Superior temporal gyrus (tissue), 1 donor: Measurements from ENCODE around the gene TREML1.

ENCODE experiments used
- DNase-seq: peaks from one replicate; pipeline ENCODE4 v3.0.0-alpha.2; 2016; ENCODE audit errors: extremely low spot score

Gene TREML1

DNA sequence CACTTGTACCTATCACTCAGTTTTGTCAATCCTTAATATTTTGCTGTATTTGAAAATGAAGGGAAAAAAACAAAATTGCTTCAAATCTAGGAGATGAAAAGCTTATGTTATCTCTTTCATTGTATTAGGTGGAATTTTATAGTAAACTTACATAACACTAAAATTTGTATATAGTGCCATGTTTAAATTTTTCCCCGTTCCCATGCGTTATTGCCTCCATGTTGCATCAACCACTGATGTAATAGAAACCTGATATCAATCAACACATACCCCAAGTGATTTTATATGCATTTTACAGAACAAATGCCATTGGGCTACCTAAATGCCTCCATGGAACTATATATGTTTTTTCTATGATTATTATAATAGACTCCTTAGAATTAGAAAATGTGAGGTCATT, 23.5 kb upstream of the TREML1 start:
- DNase-seq = no peak

DNA sequence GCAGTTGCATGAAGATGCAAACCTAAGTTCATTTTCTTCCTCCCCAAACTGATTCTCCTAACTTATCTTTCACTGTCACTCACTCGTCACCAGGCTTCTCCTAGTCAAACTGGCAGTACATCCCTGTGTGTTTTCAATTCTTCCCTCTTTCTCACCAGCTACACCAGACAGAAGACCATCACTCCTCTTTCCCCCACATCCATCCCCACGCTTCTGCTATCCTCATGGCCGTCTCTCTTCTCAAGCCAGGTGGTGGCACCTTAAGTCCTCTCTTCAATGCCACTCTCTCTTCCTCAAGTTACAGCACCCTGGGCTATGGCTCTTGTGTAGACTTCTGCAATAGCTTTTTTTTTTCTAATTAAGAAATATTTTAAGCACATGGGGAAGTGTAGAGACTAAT, 23.1 kb upstream of the TREML1 start:
- DNase-seq = no peak

DNA sequence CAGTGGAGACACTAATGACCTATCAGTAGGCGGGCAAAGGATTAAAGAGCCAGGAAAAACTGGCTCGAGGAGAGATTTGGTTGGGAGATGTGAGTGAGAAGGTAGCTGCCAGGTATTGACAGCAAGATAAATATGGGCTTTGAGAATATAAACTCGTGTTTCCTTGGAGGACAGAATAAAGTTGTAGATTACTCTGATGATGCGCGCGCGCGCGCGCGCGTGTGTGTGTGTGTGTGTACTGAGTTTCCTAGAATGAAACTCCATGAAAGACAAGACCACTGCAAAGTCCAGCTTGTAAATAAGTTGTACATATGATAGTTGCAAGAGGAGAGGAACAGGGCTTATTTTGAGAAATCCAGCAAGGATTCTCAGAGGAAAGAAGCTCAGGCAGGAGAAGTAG, 22.0 kb upstream of the TREML1 start:
- DNase-seq = no peak

DNA sequence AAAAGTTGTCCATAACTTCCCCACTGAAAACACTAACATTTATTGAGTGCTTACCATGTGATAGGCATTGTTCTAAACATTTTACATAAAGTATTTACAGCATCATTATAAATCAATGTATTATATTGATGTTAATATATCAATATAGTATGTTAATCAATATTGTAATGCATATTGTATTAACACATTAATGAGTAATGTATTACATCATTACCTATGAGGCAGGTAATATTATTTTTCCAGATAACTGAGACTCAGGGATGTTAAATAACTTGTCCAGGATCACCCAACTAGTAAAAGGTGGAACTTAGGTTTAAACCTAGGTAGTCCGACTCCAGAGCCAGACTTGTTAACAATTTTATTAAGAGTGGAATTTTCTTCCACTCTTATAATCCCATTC, 20.9 kb upstream of the TREML1 start:
- DNase-seq = no peak

DNA sequence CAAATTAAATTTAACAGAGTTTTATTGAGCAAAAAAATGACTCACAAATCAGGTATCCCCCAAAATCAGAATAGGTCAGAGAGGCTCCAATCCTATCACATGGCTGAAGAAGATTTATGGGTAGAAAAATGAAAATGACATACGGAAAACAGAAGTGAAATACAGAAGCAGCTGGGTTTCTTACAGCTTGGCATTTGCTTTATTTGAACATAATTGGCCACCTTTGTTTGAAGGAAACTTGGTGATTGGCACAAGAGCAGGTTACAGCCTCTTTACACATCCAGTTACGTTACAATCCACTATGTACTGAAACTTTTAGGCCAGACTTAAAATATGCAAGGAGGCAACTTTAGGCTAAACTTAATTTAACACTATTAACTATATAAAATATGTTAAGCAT, 20.5 kb upstream of the TREML1 start:
- DNase-seq = no peak

DNA sequence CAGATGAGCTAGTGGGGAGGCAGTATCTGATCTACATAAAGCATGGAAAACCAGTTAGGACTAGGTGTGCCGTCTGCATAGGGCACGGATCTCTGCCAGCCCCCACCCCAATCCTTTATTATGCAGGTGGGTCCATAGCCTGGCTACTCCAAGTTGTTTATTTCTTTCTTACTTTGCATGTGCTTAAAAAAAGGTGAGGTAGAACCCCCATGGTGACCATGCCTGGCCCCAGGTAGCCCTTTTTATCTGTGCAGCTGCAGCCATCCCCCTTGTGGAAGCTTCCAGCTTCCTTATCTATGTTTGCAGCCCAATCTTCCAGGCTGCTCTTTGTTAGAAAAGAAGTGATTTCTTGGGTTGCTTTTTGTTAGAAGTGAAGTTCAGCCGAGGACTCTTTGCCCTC, 17.8 kb upstream of the TREML1 start:
- DNase-seq = no peak

DNA sequence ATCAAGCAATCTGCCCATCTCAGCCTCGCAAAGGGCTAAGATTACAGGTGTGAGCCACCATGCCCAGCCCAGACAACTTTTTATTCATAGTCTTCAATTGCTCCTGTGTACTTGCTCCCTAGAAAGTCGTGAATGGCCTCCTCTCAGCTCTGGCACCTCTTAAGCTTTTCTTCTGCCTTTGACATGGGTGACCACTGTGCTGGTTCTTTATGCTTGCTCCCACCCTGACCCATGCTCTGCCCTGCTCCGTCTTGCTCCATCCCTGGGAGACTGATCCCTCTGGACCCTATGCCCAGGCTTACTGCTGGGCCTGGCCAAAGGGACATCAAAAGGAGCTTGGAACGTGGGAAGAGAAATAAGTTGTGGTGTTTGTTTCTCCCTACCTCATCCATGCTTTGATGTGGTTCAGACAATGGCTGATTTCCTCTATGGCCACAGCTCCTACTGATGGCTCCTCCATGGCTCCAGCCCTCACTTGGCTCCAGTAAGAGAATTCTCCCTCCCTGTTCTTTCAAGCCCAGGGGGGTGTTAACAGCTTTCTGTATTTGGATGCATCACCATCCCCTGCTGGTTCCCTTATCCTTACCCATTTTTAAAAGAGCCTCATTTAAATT, 16.5 kb upstream of the TREML1 start:
- DNase-seq = no peak

DNA sequence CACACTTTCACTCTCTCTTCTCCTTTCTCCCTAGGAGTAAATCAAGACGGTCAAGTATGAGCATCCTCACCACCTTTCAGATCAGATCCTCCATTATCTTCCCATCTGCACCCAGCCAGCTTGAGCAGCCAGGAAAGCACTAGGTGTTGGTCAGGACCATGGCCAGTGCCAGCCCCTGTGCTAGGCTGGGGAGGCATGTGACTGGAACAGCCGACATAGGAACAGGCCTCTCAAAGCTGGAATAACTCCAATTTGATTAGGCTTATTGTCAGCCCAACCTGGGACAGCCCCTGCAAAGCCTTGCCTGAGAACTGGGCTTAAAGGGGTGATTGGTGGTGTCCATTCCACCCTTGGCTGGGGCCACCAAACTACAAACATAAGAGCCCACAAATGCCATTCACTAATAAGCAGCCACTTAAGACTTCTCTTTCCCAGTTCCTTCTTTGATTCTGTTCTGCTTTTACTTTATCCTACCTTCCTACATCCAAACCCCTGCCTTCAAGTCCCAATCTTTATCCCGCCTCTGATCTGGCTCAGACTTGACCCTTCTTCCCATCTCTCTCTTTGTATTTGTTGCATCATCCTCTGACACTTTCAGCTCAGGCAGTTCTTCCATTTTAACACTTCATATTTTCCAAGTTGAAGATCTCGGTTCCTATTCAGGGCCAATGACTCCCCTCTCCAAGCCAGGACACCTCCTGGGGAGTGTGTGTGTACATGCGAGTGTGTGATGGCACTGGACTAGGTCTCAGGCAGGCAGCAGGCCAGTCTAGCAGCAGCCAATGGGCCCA, 13.2 kb upstream of the TREML1 start:
- DNase-seq = no peak

DNA sequence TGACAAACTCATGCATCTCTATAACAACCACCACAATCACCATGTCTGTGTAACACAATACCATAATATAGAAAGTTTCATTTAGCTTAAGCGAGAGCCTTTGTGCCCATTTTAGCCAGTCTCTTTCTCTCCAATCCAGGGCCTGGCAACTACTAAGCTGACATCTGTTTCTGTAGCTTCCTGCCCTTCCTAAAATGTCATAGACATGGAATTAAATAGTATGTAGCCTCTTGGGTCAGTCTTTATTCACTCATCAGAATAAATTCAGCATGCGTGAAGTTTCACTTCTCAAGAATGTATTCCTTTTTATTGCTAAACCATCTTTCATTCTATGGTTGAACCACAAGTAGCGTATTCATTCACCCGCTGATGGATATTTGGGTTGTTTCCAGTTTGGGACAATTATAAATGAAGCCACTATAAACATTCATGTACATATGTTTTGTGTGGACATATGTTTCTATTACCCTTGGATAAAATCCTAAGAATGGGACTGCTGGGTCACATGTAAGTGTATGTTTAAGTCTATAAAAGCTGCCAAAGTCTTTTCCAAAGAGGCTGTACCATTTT, 10.5 kb upstream of the TREML1 start:
- no peak for DNase-seq

DNA sequence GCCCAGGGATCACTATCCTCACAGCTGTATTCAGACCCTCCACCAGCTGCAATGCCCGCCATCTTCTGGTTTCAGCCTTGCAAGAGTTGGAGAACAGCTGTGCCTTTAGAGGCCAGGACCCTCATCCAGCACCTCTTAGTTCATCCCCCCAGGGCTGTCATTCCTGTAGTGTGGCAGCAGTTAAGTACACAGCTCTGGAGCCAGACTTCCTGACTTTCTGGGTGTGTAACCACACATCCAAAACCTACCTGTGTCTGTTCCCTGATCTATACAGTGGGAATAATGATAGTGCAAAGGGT, 9.2 kb upstream of the TREML1 start:
- no peak for DNase-seq

DNA sequence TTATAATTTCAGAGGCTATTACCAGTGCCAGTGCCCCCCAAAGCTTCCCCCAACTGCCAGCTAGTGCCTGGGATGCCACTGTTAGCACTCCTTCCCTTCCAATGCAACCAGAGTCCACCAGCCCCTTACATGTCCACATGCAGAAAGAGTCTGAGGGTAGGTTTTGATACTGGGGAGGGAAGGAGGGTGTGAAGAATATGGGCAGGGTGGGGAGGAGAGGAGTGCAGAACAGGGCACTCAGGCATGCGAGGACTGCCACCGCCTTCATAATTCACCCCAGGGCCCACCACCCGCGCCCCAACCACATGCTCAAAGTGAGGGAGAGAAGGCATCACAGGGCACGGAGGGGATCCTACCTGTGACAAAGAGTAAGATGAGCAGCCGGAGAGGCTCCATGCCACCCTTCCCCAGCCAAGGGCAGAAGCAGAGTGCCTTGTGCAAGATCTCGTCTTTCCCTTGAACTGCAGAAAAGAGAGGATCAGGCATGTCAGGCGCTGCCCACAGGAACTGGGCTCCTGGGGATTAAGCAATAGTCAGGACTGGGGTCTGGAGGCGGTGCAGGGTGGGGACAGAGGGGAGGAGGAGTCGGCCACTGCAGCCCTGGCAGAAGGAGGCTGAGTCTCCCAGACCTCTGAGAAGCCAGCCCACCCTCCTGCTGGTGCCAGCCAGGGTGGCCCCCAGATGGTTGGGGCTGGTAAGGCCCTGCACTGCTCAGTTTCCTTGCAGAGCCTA, 8.7 kb upstream of the TREML1 start, which contains the start of gene TREM2:
Gene TREM2 (minus strand): TSS at position 430 of the 732 bp plus-strand sequence. CDS start 34 bp downstream, at position 396.
- DNase-seq = no peak

DNA sequence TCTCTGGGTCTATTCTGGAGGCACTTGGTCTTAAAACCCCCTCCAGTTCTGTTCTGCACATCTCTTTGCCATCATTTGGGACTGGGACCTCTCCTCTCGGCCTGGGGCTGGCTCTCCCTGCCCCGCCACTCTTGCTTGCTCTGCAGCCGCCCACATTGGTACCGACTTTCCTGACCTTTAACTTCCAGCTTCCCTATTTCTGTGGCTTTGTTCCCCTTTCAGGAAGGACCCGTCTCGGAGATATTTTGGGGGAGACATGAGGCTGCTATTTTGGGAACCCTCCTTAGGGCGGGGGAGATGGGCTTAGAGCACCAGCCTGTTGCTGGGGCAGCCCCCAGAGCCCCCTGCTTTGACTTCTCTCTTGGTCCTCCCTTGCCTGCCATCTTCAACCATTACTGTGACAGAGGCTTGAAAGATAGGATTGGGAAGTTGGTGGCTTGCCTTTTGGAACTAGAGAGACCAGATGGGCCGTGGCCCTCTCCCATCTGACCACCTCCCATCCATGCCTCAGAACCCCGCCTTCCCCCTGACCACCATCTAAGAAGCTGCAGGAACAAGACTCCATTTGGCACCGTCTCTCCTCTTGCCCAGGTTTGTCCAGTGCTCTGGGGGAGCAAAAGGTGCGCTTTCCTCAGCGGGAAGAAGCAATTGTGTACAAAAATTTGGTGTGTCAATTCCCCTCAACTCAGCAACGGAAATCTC, 7.9 kb upstream of the TREML1 start:
- DNase-seq = no peak

DNA sequence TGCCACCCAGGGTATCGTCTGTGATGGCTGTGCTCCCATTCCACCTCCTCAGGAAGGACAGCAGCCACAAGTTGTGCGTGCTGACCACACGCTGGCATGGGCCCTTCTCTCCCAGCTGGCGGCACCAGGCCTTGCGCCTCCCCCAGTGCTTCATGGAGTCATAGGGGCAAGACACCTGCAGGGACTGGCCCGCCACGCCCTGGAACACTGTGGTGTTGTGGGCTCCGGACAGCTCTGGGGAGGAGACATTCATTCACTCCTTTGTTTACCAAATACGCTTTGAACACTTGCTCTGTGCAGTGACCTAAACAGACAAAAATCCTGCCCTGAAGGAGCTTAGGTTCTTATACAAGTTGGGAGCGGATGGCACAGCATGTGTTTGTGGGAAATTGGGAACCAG, 7.2 kb upstream of the TREML1 start:
- DNase-seq = no peak

DNA sequence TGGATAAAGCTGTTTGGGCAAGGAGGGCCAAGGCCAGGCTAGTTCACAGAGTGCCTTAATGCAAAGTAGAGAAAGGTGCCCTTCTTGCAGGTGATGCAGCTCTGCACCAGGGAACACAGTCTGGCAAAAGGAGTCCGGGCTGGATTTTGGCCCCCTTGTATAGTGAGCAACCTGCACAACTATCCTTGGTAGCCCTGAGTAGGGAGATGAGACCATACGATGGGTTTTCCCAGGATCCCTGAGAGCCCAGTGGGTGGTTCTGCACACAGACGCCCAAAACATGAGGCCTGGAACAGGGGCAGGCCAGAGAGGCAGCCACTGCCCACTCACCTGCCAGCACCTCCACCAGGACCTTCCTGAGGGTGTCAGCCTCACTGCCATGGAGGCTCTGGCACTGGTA, 6.8 kb upstream of the TREML1 start:
- DNase-seq = no peak

DNA sequence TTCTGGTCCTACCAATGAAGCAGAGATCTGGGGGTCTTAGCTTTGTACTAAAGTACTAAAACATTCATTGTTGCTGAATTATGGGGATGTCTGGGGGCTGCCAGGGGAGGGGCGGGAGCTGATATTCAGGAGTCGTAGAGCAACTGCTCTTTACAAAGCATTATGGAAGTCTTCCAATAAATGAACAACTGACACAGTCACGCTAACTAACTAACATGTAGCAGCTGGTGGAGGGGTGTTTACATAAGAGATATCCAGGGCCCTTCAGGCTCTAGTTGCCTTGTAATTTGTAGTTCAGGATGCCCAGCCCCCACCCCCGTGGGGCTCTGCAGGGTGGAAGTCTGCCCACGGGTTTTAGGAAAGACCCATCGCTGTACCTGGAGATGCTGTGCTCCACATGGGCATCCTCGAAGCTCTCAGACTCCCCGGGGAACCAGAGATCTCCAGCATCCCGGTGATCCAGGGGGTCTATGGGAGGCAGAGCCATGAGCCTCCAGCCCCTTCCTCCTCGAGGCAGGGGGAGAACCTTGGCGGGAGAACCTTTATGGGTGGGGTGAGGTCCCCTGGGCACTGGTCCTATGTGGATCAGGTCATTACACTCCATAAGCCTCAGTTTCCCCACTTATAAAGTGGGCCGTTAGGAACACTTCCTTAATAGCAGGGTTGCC, 5.4 kb upstream of the TREML1 start:
- DNase-seq = no peak

DNA sequence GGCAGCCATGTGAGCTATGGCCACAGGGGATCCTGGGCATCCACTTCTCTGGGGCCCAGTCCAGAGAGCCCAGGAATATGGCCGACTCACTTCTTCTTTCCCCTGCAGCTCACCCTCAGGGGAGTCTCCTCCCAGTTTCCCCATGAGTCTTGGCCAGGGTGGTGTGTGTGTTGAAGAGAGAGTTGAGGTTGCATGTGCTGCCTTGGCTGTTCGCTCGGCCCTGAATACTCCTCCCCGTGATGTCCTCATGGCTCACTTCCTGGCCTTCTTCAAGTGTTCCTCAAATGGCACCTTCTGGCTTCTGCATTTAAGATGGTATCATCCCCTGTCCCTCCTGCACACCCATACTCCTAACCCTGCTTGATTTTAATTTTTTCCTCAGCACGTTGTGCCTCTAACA, 3.2 kb upstream of the TREML1 start:
- DNase-seq = peak; percentile 11

DNA sequence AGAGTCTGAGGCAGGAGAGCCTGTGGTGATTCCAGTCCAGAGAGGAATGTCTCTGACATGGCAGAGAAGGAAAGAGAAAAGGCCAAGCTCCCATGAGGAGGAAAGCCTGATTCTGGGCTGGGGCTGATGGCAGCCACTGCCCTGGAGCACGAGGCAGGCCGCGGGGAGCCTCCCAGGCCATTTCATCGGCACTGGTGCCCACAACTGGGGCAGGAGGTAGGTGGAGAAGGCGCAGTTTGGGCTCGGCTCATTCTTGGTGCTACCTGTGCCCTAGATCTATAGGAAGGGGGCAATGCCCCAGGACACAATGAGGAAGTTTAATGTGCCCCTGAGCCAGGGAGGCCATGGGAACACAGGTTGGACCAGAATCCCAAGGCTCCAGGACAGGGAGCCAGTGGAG, 2.6 kb upstream of the TREML1 start:
- DNase-seq = no peak

DNA sequence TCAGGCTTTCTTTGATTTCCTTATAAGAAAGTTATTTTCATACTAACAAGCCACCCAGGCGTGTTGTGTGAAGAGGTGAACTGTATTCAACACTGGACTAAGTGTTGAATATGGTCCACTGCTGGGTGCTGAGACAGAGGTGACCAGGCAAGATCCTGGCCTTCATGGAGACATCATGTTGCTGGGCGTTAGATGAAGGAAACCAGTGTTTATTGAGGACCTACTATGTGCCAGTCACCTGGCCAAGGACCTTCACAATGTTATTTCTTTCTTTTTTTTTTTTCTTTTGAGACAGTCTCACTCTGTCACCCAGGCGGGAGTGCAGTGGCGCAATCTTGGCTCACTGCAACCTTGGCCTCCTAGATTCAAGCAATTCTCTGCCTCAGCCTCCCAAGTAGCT, 1.9 kb upstream of the TREML1 start:
- DNase-seq = no peak

DNA sequence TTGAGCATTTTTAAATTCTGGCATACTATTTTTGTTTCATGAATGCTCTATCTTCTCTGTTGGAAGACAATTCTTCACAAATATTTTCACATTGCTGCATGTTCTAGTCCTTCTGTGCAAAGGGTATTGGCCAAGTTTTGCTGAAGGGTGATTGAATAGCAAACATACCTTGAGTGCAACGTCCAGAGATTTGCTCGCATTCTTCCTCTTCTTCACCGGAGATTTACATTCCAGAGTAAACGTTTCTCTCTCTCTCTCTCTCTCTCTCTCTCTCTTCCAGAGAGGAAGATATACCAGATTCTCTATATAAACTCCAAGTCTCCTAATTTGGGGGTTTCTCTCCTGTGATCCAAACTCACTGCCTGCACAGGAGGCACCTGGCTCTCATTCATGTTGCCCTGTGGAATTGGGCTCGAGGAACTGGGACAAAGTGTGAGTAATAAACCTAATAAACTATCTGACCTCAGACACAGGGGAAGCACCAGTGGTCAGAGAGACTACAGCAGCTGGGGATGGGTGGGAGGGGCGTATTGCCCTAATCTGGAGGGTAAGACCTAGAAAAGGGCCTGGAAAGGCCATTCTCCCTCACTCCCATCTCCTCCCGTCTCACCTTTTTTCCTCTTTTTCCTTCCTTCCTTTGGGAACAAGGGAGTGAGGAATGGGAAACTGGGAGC, 1.1 kb upstream of the TREML1 start:
- DNase-seq = no peak

DNA sequence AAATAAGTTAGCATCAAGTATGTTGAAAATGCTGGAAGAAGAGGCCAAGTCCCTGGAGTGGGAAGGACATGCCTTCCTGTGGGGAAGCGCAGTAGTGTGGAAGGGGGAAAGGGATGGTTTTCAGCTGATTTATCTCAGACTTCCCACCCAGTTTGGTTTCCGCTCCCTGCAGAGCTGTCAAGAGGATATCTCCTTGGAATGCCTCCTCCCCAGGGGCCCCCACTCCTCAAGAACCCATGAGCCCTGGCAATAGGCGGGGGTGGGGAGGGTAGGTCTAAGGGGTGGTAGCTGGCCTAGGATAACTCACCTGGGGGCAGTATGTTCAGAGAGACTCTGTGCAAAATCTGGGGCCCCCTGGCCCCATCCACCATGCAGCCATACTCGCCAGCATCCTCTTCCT, 696 bp downstream of the TREML1 start:
- DNase-seq = no peak

DNA sequence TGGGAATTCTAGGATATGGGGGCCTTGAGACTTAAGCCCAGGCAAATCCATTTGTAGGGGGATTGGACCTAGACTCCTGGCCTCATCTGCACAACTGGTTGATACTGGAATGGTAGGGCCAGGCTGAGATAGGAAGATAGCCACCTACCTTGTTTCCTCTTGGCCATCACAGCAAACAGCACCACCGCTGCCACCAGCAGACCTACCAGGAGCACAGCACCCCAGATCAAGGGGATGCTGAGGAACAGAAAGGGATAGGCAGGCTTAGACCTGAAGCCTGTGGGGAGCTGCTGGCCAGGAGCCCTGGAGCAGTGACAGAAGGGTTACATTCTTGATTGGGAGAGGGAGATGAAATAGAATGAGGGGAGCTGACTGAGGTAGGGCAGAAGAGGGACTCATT, 3.5 kb downstream of the TREML1 start:
- DNase-seq = no peak
